Brain microvascular endothelial cell (primary cell): ENCODE measurements around the gene TBCEL.
A peak's percentile ranks its signal among the peaks of the same experiment; 100 is the strongest.

Source experiments
- DNase-seq: peaks from one replicate; pipeline ENCODE4 v3.0.0-alpha.2; 2020
- H3K27ac ChIP-seq: fragments of 250-450 bp; sonication (Bioruptor Pico); 2 replicates; pipeline ENCODE4 v1.5.1; 2020; ENCODE audit warnings: mild to moderate bottlenecking, moderate library complexity
- H3K27me3 ChIP-seq: fragments of 250-450 bp; sonication (Bioruptor Pico); replicated peaks from 2 replicates; pipeline ENCODE4 v1.5.1; 2020; ENCODE audit warnings: mild to moderate bottlenecking
- H3K36me3 ChIP-seq: fragments of 250-450 bp; sonication (Bioruptor Pico); replicated peaks from 2 replicates; pipeline ENCODE4 v1.5.1; 2020; ENCODE audit warnings: mild to moderate bottlenecking
- H3K4me3 ChIP-seq: 2 replicates; pipeline ENCODE4 v1.5.1; 2011; ENCODE audit warnings: low read depth, mild to moderate bottlenecking, control low read depth, low read length, moderate library complexity
- CTCF ChIP-seq: IDR thresholded peaks from 2 replicates; pipeline ENCODE4 v1.5.1; 2011; ENCODE audit warnings: low read depth, mild to moderate bottlenecking, moderate library complexity, low read length, control low read depth, inconsistent platforms; ENCODE audit errors: missing control alignments
- in situ Hi-C: cut with HindIII; loops from 2 replicates; pipeline ENCODE4 v1.10.0; 2017; ENCODE audit warnings: low sequenced_read_pairs, low pct_ligation_motif_present

The TBCEL gene

GRCh38 chr11:121058941-121059340, 35.0 kb downstream of the TBCEL start:
- H3K27me3 ChIP-seq = no peaks in the 10 kb centered on the region
- peaks cover 10% of the 10 kb centered on the region for H3K36me3 ChIP-seq
- no peak overlapping the region for H3K4me3 ChIP-seq
- H3K27ac ChIP-seq = no peak overlapping the region
- DNase-seq = no peak
- in situ Hi-C loops = no loop called here
- no peak for TF ChIP-seq CTCF

- H3K27me3 ChIP-seq = no peaks in the 10 kb centered on the region
- DNase-seq = no peak
- no peak for TF ChIP-seq CTCF
- peaks cover 7% of the 10 kb centered on the region for H3K36me3 ChIP-seq
- no peak overlapping the region for H3K4me3 ChIP-seq
- H3K27ac ChIP-seq = no peak overlapping the region
- in situ Hi-C loops = no loop called here
These were observed 35.7 kb downstream of the TBCEL start for GRCh38 chr11:121059605-121060004.

- Histone ChIP-seq H3K36me3 (peaks cover 4% of the 10 kb centered on the region), H3K27me3 (no peaks in the 10 kb centered on the region), H3K27ac (no peak overlapping the region), H3K4me3 (no peak overlapping the region)
- TF ChIP-seq CTCF = peak; percentile 41
- no peak for DNase-seq
- in situ Hi-C loops = no loop called here
These were observed 39.8 kb downstream of the TBCEL start for GRCh38 chr11:121063728-121064127.

GRCh38 chr11:121066623-121067022, 42.7 kb downstream of the TBCEL start:
- no peaks in the 10 kb centered on the region for H3K27me3 ChIP-seq
- in situ Hi-C loops = no loop called here
- TF ChIP-seq CTCF = no peak
- no peak for DNase-seq
- no peak overlapping the region for H3K4me3 ChIP-seq
- no peak overlapping the region for H3K27ac ChIP-seq
- peaks cover under 1% of the 10 kb centered on the region for H3K36me3 ChIP-seq

GRCh38 chr11:121067026-121067425, 43.1 kb downstream of the TBCEL start:
- no peaks in the 10 kb centered on the region for H3K36me3 ChIP-seq
- in situ Hi-C loops = no loop called here
- TF ChIP-seq CTCF = no peak
- DNase-seq = no peak
- no peak overlapping the region for H3K4me3 ChIP-seq
- H3K27me3 ChIP-seq = no peaks in the 10 kb centered on the region
- no peak overlapping the region for H3K27ac ChIP-seq

- Histone ChIP-seq H3K27me3 (no peaks in the 10 kb centered on the region), H3K36me3 (no peaks in the 10 kb centered on the region), H3K4me3 (no peak overlapping the region), H3K27ac (no peak overlapping the region)
- peak; percentile 3 for DNase-seq
- in situ Hi-C loops = no loop called here
- no peak for TF ChIP-seq CTCF
These were observed 43.6 kb downstream of the TBCEL start for GRCh38 chr11:121067453-121067852.
